Activated naive CD4-positive, alpha-beta T cell treated with anti-CD3 and anti-CD28 coated beads for 36 hours (primary cell): ENCODE results near the gene KIAA1549. TPM values are rescaled to one million over a fixed set of nuclear protein-coding genes. Genes with fewer than 3 reads are reported as not detected.

Experiments used
- CTCF ChIA-PET: fragments of 350-600 bp; sonication (Branson Sonifier 250); formaldehyde crosslinking; loops from one replicate; lab custom pipeline; 2021; ENCODE audit warnings: antibody characterized with exemption; lab: Charles Lee
- DNase-seq: peaks from one replicate; pipeline ENCODE4 v3.0.0-alpha.2; 2020
- H3K27ac Mint-ChIP-seq: one replicate; pipeline ENCODE4 v1.8.0; 2021; ENCODE audit warnings: mild to moderate bottlenecking, mixed read lengths
- H3K27me3 Mint-ChIP-seq: one replicate; pipeline ENCODE4 v1.8.0; 2021; ENCODE audit warnings: low read depth, mixed read lengths
- H3K36me3 Mint-ChIP-seq: one replicate; pipeline ENCODE4 v1.8.0; 2021; ENCODE audit warnings: low read depth, mixed read lengths
- H3K4me1 Mint-ChIP-seq: one replicate; pipeline ENCODE4 v1.8.0; 2021; ENCODE audit warnings: low read depth, mixed read lengths
- H3K4me3 Mint-ChIP-seq: one replicate; pipeline ENCODE4 v1.8.0; 2021; ENCODE audit warnings: mild to moderate bottlenecking, moderate library complexity, mixed read lengths
- H3K9me3 Mint-ChIP-seq: one replicate; pipeline ENCODE4 v1.8.0; 2021; ENCODE audit warnings: mixed read lengths
- intact Hi-C: fragments of 100-400 bp; cut with micrococcal nuclease; formaldehyde crosslinking; loops from one replicate; pipeline ENCODE4 v1.15.1; 2023
- total RNA-seq, 2 experiments: library from RNA; stranded (reverse); gene quantifications; one replicate each; pipeline ENCODE4 v1.2.3, GENCODE V29; 2021

The KIAA1549 gene
- total RNA-seq, 2 experiments from 2014 or later: 0.60 to 0.67 TPM

- H3K27me3 Mint-ChIP-seq: no peaks in the 10 kb centered on the region
- intact Hi-C loops: loop anchor here (1.0 kb wide), 1 partner anchor 13 kb away; no protein-coding TSS in a partner anchor
- no peak overlapping the region for H3K4me3 Mint-ChIP-seq
- peaks cover 49% of the 10 kb centered on the region for H3K4me1 Mint-ChIP-seq
- no peak for DNase-seq
- CTCF ChIA-PET: interaction anchor here (0.5 to 5.4 kb wide), 4 partner anchors 11 to 176 kb away, joined by 4 to 45 read pairs (median 6); no protein-coding TSS in a partner anchor
- no peak overlapping the region for H3K27ac Mint-ChIP-seq
- no peaks in the 10 kb centered on the region for H3K9me3 Mint-ChIP-seq
- no peaks in the 10 kb centered on the region for H3K36me3 Mint-ChIP-seq
Measured at GRCh38 chr7:138898802-138899201, 82.4 kb downstream of the KIAA1549 start.

DNA sequence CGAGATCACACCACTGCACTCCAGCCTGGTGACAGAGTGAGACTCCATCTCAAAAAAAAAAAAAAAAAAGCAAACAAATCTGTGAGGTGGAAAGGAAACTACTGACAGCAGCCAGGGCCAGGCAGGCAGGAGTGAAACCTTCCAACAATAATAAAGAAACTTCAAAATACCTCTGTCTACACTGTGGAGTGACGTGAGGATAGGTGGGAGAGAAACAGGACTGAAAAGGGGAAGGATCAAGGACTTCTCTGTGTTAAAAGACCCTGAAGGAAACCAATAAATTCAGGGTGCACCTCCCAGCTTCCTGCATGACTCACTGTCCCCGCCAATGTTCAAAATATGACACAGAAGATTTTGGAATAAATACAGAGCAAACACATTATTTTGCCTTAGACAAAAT is 82.9 kb downstream of the KIAA1549 start:
- Mint-ChIP-seq H3K27me3 (no peaks in the 10 kb centered on the region), H3K4me1 (peaks cover 43% of the 10 kb centered on the region), H3K9me3 (no peaks in the 10 kb centered on the region), H3K27ac (peak overlapping the region; percentile 75), H3K4me3 (no peak overlapping the region), H3K36me3 (no peaks in the 10 kb centered on the region)
- intact Hi-C loops: loop anchor here (1.0 kb wide), 1 partner anchor 12 kb away; no protein-coding TSS in a partner anchor
- DNase-seq: peak; percentile 54
- CTCF ChIA-PET: interaction anchor here (2.1 to 5.4 kb wide), 2 partner anchors 12 to 177 kb away, joined by 6 to 45 read pairs; no protein-coding TSS in a partner anchor

DNA sequence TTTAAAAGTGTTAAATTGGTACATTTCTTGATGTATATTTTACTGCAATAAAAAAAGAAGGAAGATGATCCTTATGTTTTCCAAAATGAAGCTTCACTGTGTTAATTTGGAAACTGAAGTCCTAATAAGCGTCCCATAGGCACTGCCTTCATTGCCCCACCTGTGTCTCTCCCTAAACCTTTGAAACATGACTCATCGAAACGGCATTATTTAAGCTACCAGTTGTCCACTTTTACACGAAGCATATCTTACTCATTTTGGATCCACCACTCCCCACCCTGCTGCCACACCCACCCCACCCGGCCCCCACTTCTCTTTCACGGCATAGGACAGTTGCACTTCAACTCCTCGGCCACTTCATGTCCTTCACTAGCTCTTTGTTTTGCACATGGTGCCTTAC is 85.5 kb downstream of the KIAA1549 start:
- Mint-ChIP-seq H3K9me3 (no peaks in the 10 kb centered on the region), H3K4me3 (no peak overlapping the region), H3K27ac (no peak overlapping the region), H3K4me1 (peaks cover 25% of the 10 kb centered on the region), H3K27me3 (no peaks in the 10 kb centered on the region), H3K36me3 (no peaks in the 10 kb centered on the region)
- DNase-seq: no peak
- CTCF ChIA-PET: interaction anchor here (0.6 to 5.4 kb wide), 2 partner anchors 9 to 262 kb away, joined by 3 to 45 read pairs; no protein-coding TSS in a partner anchor
- intact Hi-C loops: no loop called here

DNA sequence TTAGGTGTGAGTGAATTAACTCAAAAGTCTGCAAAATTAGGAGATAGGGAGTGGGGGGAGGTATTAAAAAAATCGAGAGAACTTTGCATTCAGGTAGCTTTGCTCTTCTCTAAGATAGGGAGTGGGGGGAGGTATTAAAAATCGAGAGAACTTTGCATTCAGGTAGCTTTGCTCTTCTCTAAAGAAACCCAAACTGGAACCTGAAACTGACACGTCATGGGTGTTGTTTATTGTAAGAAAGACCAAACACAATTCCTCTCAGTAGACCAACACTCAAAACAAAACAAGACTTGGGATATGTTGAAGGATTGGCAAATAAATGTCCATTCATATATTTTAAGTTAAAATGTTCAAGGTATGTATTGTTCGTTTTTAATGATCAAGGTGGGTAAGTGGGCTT is 87.9 kb downstream of the KIAA1549 start:
- H3K4me1 Mint-ChIP-seq: peaks cover 14% of the 10 kb centered on the region

GRCh38 chr7:138892812-138893211 is 88.4 kb downstream of the KIAA1549 start:
- no peaks in the 10 kb centered on the region for H3K36me3 Mint-ChIP-seq
- no peak overlapping the region for H3K4me3 Mint-ChIP-seq
- CTCF ChIA-PET: interaction anchor here (1.2 kb wide), 1 partner anchor 87 kb away, joined by 3 read pairs; no protein-coding TSS in a partner anchor
- intact Hi-C loops: no loop called here
- peaks cover 9% of the 10 kb centered on the region for H3K4me1 Mint-ChIP-seq
- H3K27ac Mint-ChIP-seq: no peak overlapping the region
- no peaks in the 10 kb centered on the region for H3K27me3 Mint-ChIP-seq
- H3K9me3 Mint-ChIP-seq: no peaks in the 10 kb centered on the region
- DNase-seq: no peak

More for the DNA sequence above, 87.9 kb downstream of the KIAA1549 start:
- Mint-ChIP-seq H3K9me3 (no peaks in the 10 kb centered on the region), H3K4me3 (no peak overlapping the region), H3K36me3 (no peaks in the 10 kb centered on the region), H3K27ac (no peak overlapping the region), H3K27me3 (no peaks in the 10 kb centered on the region)
- DNase-seq: no peak
- CTCF ChIA-PET: interaction anchor here (1.2 kb wide), 1 partner anchor 86 kb away, joined by 3 read pairs; no protein-coding TSS in a partner anchor
- intact Hi-C loops: no loop called here

GRCh38 chr7:138892006-138892630 is 89.1 kb downstream of the KIAA1549 start:
- peaks cover 4% of the 10 kb centered on the region for H3K4me1 Mint-ChIP-seq
- no peaks in the 10 kb centered on the region for H3K9me3 Mint-ChIP-seq
- H3K27me3 Mint-ChIP-seq: no peaks in the 10 kb centered on the region
- no peak overlapping the region for H3K27ac Mint-ChIP-seq
- intact Hi-C loops: no loop called here
- DNase-seq: no peak
- no peaks in the 10 kb centered on the region for H3K36me3 Mint-ChIP-seq
- no peak overlapping the region for H3K4me3 Mint-ChIP-seq
- CTCF ChIA-PET: interaction anchor here (0.6 to 1.2 kb wide), 2 partner anchors 87 to 358 kb away, joined by 3 to 5 read pairs; no protein-coding TSS in a partner anchor

GRCh38 chr7:138891446-138891810 is 89.8 kb downstream of the KIAA1549 start:
- Mint-ChIP-seq H3K9me3 (no peaks in the 10 kb centered on the region), H3K4me3 (no peak overlapping the region), H3K4me1 (peaks cover 5% of the 10 kb centered on the region), H3K27ac (no peak overlapping the region), H3K27me3 (no peaks in the 10 kb centered on the region), H3K36me3 (no peaks in the 10 kb centered on the region)
- no peak for DNase-seq
- intact Hi-C loops: no loop called here
- CTCF ChIA-PET: interaction anchor here (0.6 to 0.9 kb wide), 2 partner anchors 89 to 359 kb away, joined by 3 to 5 read pairs; no protein-coding TSS in a partner anchor

GRCh38 chr7:138890499-138891445 is 90.4 kb downstream of the KIAA1549 start:
- H3K9me3 Mint-ChIP-seq: no peaks in the 10 kb centered on the region
- H3K4me3 Mint-ChIP-seq: no peak overlapping the region
- no peak overlapping the region for H3K27ac Mint-ChIP-seq
- H3K27me3 Mint-ChIP-seq: no peaks in the 10 kb centered on the region
- DNase-seq: no peak
- H3K4me1 Mint-ChIP-seq: peaks cover 2% of the 10 kb centered on the region
- intact Hi-C loops: no loop called here
- no peaks in the 10 kb centered on the region for H3K36me3 Mint-ChIP-seq
- CTCF ChIA-PET: interaction anchor here (0.9 kb wide), 1 partner anchor 89 kb away, joined by 3 read pairs; no protein-coding TSS in a partner anchor

GRCh38 chr7:138889582-138890498 is 91.3 kb downstream of the KIAA1549 start:
- no peak for DNase-seq
- no peaks in the 10 kb centered on the region for H3K27me3 Mint-ChIP-seq
- H3K27ac Mint-ChIP-seq: no peak overlapping the region
- H3K4me1 Mint-ChIP-seq: peaks cover 2% of the 10 kb centered on the region
- no peaks in the 10 kb centered on the region for H3K9me3 Mint-ChIP-seq
- no peaks in the 10 kb centered on the region for H3K36me3 Mint-ChIP-seq
- CTCF ChIA-PET: interaction anchor here (0.6 kb wide), 1 partner anchor 237 kb away, joined by 3 read pairs; no protein-coding TSS in a partner anchor
- H3K4me3 Mint-ChIP-seq: no peak overlapping the region
- intact Hi-C loops: loop anchor here (5.0 kb wide), 3 partner anchors 342 to 467 kb away; partner anchors contain the start of genes FMC1, LUC7L2 and UBN2

GRCh38 chr7:138887872-138888656 is 93.1 kb downstream of the KIAA1549 start:
- Mint-ChIP-seq H3K27me3 (no peaks in the 10 kb centered on the region), H3K36me3 (no peaks in the 10 kb centered on the region), H3K4me1 (peaks cover 2% of the 10 kb centered on the region), H3K27ac (no peak overlapping the region), H3K9me3 (no peaks in the 10 kb centered on the region), H3K4me3 (no peak overlapping the region)
- CTCF ChIA-PET: interaction anchor here (0.6 to 4.0 kb wide), 5 partner anchors 9 to 265 kb away, joined by 3 to 45 read pairs (median 18); partner anchors contain the start of gene KIAA1549
- intact Hi-C loops: loop anchor here (2.0 to 5.0 kb wide), 4 partner anchors 231 to 469 kb away; partner anchors contain the start of genes FMC1, LUC7L2 and UBN2
- no peak for DNase-seq
